KG1 (cell line): ENCODE data around the gene MMP14.
"Not testable (repeated sequence)": the region's sequence is repeated elsewhere in the genome, so short reads cannot be mapped to it uniquely, and the experiment has no call there.

Source experiments
- DNase-seq: peaks from one replicate; lab custom pipeline; 2025; lab: John Stamatoyannopoulos, UW

Gene MMP14

GRCh38 chr14:22836301-22837113, at the start of gene MMP14:
Gene MMP14, plus strand, starts transcription at chr14:22836585. Its CDS starts 233 bp downstream, at chr14:22836818.
- no peak for DNase-seq

- DNase-seq, result no peak
These were observed 49.7 kb upstream of the MMP14 start for GRCh38 chr14:22786685-22787084.

- DNase-seq, result no peak
These were observed 45.1 kb upstream of the MMP14 start for GRCh38 chr14:22791301-22791700.

- DNase-seq, result no peak
These were observed 44.2 kb upstream of the MMP14 start for GRCh38 chr14:22792158-22792557.

- DNase-seq, result not testable (repeated sequence)
These were observed 42.8 kb upstream of the MMP14 start for GRCh38 chr14:22793550-22793949.

GRCh38 chr14:22793976-22794375, 42.4 kb upstream of the MMP14 start:
- no peak for DNase-seq

GRCh38 chr14:22794551-22794951, 41.8 kb upstream of the MMP14 start:
- DNase-seq, result no peak

GRCh38 chr14:22796087-22796707, 40.2 kb upstream of the MMP14 start:
- DNase-seq, result no peak

GRCh38 chr14:22797017-22797917, 39.1 kb upstream of the MMP14 start:
- no peak for DNase-seq

GRCh38 chr14:22798528-22798927, 37.9 kb upstream of the MMP14 start:
- no peak for DNase-seq

GRCh38 chr14:22800346-22800745, 36.0 kb upstream of the MMP14 start:
- DNase-seq, result no peak

- DNase-seq, result no peak
These were observed 34.7 kb upstream of the MMP14 start for GRCh38 chr14:22801716-22802115.

- DNase-seq, result no peak
These were observed 33.3 kb upstream of the MMP14 start for GRCh38 chr14:22802860-22803686.

- no peak for DNase-seq
These were observed 32.8 kb upstream of the MMP14 start for GRCh38 chr14:22803687-22803974.

GRCh38 chr14:22805235-22805634, 31.1 kb upstream of the MMP14 start:
- DNase-seq, result not testable (repeated sequence)

GRCh38 chr14:22807432-22808087, 28.8 kb upstream of the MMP14 start:
- DNase-seq, result no peak

- DNase-seq, result no peak
These were observed 27.8 kb upstream of the MMP14 start for GRCh38 chr14:22808388-22809209.

GRCh38 chr14:22811722-22812121, 24.7 kb upstream of the MMP14 start:
- DNase-seq, result no peak

GRCh38 chr14:22812744-22813143, 23.6 kb upstream of the MMP14 start:
- no peak for DNase-seq

GRCh38 chr14:22813145-22813544, 23.2 kb upstream of the MMP14 start:
- DNase-seq, result no peak
